ENCODE results near the gene PLEKHA7.
A peak's percentile ranks its signal among the peaks of the same experiment; 100 is the strongest.

PLEKHA7 gene

DNA sequence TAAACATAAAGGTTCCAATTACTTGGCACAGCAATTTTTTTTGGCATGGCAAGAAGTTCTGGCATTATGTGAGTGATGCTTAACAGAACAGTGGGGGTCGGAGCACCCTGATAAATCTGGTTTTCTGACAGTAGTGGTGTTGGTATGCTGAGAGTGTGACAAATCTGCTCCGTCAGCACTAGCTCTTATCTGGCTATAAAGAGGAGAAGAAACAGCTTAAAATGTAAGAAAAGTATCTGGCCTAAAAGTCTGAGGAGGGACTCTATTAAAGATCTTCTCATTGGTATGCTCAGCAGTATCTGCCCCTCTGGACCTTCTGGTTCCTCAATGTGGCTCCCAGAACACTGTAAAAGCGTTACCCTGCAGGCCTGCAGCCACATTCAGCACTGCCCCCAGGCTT, 137.4 kb downstream of the PLEKHA7 start:
- DNase-seq: no peak

DNA sequence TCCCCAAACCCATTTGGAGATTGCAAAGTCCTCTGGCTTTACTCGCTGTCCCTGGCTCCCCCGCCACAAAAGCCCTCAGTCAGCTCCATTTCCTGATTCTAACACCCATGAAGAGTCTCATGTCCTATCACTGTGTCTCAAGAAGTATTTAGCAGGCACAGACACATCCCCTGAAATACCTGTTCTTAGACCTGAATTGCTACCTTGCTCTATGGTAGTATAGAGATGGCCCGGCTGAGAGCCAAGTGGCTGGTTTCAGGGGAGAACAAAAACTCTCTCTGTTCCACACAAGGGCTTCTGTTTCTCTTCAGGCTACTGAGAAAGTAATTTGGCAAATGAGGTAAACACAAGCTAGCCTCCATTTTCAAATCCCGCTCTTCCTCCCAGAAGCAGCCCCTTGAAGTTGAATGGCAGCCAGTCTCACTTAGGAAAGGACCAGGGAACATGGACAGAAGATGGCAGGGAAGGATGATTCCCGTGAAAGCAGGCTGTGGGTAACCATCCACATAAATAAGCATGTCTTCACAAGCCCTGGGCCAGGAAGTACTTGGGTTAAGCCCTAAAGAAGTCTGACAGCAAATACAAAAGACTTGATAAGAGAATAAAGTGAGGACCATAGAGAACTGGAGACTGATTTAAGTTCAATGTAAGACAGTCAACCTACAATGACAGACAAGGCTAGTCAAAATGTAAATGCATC, 138.0 kb downstream of the PLEKHA7 start:
- no peak for DNase-seq

DNA sequence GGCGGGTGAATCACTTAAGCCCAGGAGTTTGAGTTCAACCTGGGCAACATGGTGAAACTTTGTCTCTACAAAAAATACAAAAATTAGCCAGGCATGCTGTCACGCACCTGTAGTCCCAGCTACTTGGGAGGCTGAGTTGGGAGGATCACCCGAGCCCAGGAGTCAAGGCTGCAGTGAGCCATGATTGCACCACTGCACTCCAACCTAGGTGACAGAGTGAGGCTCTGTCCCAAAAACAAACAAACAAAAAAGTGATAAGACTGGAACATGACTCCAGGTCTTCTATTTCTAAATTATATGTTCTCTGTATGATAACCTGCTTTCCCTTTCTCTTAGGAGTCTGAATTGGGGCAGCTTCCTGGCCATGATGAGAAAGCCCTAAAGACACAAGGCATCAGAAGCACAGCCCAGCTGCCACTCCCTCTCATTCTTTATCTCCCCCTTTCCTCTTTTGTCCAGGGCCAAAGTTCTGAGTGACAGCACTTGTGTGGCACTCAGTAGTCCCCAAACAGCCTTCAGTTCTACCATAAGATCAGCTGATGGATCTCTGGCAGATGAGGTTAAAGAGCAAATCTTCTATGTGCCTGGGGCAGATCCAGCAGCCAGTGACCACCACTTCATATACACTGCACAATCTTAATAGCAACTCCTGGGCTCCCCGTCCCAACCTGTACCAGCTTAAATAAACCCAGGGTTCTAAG, 139.8 kb downstream of the PLEKHA7 start:
- DNase-seq: no peak

DNA sequence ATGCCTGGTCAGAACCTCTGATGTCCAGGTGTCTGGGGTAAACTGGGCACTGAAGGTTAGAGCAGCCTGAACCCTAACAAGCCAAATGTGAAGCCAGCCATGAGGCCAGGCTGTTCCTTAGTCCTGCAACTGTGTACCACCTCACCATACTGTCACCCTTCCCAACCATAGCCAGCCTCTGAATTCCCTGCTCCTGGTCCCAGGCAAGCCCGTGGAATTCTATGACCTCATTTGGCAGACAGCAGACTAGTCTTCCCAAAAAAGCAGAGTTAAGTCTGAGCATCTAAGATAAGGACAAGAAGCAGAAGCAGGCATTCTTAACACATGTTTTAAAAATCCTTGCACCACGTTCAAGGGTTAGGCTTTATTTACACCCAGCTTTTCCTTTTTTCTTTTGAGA, 140.9 kb downstream of the PLEKHA7 start:
- no peak for DNase-seq

DNA sequence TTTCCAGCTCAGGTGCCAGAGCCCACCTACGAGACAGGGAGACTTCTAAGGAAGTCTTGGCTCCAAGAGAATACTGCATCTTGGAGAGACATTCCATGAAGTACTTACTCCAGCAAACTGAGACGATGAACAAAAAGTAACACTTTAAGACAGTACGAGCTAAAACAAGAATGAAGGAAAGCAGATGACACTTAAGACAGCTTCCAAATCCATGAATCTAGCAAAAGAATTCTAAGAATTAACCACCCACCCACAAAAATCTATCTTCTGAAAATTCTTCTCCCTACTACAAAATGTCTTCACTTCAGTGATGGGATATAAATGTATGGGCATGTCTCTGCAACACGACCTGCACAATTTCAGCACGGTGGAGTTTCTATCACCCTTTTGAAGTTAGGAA, 142.8 kb downstream of the PLEKHA7 start:
- DNase-seq: no peak

DNA sequence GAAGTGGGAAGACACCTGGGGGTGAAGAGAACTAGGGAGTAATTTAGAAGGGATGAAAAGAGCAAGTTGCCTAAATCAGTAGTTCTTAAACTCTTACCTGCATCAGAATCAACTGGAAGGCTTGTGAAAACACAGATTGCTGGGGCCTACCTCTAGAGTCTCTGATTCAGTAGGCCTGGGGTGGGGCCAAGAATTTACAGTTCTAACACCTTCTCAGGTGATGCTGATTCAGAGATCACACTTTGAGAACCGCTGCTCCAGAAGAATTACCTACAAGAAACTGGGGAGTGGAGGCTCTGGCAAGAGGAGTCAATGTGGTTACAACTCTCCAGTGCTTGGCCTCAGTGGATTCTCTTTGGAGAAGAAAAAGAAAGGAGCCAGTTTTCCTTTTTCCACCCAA, 147.1 kb downstream of the PLEKHA7 start:
- DNase-seq: no peak

DNA sequence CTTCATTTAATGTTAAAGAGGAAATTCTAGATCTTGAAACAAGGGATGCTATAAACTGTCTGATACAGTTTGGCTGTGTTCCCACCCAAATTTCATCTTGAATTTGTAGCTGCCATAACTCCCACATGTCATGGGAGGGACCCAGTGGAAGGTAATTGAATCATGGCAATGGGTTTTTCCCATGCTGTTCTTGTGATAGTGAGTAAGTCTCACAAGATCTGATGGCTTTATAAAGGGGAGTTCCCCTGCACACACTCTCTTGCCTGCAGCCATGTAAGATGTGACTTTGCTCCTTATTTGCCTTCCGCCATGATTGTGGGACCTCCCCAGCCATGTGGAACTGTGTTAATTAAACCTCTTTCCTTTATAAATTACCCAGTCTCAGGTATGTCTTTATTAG, 149.8 kb downstream of the PLEKHA7 start:
- peak; percentile 7 for DNase-seq

DNA sequence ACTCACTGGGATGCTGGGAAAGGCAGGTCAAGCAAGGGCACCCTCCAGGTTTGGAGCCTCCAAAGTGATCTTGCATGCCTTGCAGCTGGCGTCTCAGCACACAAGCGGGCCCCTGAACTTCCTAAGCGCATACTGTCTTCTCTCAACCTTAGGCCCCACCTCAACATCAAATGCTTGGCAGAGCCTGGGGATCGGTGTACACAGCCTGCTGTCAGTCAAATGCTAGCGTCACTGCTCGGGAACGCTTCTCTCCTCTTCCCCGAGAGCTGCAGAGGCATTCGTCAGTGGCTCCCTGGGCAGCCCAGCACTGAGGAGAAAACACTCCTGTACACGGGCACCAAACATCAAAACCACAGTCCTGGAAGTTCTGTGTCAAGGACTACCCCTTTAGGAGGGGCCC, 150.8 kb downstream of the PLEKHA7 start:
- no peak for DNase-seq

DNA sequence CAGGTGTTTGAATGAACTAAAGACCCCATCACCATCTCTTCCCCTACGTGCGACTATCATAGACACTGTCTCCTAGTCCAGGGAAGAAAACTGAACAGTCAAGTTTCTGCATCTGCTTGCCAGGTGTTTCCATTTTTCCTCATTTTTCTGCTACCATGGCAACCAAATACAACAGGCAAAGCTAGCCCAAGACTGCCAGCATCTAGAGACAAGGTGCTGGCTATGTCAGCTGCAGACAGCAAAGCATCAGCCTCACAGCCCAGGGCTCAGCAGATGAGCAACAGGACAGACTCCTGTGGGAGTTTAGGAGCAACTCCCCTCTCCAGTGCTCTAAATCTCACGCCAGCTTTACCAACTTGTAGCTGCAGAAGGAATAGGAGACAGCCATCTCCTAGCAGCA, 151.5 kb downstream of the PLEKHA7 start:
- DNase-seq: no peak

DNA sequence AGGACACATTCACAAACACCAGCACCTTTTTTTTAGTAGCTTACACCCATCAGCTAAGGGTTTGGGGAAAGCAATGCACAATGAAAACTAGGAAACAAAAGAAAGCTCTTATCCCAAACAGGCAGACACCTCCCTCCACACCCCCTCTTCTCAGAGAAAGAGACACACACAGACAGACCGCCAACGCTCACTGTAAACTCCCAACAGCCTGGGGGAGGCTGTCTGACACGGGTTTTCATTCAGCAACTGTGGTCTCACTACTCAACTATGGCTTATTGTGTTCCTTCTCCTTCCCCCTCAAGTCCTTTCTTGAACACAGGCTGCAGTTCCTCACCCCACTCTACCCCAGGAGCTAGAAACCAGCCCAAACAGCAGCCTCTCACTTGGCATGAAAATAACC, 152.4 kb downstream of the PLEKHA7 start:
- no peak for DNase-seq

DNA sequence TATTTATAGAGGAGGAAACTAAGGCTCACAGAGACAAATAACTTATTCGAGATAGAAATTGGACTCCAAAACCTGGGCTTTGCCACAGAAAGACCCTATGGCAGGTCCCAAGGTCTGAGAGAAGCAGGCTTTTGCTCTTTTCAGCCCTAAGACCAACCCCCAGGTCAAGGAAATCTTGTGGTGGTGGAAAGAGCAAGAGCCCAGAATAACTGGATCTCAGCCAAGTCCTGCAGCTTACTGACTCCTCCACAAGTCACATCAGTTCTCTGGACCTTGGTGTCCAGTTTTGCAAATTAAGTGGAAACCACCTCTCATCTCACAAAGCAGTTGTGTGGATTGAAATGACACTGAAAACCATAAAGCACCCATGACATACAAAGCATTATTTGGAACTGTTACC, 153.6 kb downstream of the PLEKHA7 start:
- DNase-seq: no peak

DNA sequence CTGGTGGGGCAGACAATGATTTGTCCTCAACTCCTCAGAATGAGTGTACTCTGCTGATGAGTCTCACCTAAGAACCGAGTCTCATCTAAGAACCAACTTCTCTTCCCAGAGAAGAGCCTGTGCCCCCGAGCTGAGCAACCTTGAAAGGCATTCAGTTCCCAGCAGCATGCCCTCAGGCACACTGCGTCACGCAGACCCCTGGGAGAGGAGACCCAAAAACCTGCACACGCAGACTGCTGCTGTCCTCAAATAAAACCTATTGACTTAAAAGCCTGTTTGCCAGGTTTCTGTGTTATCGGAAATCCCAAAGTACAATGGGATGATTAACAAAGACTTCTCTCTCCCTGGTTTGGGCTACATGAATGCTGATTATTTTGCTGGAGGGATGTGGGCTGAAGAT, 154.6 kb downstream of the PLEKHA7 start:
- no peak for DNase-seq

DNA sequence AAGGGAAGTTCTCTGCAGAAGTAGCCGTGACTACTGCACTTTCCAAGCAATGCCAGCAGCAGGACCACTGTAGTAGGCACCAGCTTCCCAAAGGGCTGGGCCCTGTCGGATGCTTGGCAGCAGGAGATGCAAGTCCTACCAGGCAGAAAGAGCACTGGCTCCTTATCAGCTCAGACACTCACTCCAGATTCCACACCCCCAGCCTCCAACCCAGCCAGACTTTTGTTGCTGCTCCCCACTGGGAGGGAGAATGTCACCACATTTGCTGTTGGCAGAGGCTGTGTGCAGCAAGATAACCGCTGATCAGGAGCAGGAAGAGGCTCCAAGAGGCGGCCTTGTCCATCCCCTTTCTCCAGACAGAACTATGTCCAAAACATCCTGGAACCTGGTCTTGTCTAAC, 157.0 kb downstream of the PLEKHA7 start:
- DNase-seq: no peak

DNA sequence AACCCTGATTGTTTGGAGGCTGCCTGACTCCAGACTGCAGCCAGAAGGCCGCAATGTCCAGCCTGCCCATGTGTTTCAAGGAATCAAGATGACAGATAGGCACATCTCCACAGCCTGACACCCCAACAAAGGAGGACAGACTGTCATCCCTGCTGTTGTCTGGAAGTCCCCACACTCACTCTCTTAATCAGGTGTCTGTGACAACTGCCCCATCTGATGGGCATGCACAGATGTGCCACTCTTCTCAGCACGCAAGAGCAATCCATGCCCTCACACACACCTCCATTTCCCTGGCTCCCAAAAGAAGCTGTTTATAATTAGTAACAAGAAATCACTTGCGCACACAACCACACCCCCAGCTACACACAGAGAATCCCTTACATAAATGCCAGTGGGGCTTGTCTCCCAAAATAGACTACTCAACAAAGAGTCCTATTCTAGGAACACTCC, 158.2 kb downstream of the PLEKHA7 start:
- DNase-seq: no peak

DNA sequence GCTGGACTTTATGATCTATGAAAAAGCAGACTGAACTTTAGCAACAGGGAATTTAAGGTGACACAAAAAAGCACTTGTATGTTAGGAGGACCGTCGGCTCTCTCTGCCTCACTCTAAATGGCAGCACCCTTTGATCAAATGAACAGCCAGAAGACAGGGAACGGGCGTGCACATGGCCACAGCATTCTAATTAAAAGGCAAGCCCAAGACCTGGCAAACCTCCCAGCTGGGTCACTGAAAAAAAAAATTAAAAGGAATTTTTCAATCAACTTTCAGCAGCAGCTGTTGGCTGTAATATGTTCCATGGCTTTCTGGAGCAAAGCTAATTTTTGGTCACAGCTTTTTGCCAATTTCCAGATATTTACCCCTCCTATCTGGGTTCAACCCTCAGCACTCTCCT, 159.2 kb downstream of the PLEKHA7 start:
- no peak for DNase-seq

DNA sequence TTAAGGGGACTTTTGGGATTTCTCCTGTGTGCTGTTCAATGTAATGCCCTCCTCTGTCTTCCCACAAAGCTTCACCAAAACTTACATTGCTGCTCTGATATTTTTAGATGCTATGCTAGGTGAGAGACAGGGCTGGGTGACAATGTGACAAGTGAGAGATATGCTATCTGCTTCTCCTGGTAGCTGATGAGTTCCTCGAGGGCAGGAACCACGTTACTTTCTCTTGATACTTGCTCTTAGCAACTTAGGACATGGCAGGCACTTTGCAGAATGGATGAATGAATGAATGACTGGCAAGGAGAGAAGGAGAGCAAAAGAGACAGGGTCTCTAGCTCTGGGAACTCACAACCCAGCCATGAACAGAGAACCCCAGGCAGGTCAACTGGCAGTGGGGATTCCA, 160.4 kb downstream of the PLEKHA7 start:
- no peak for DNase-seq

DNA sequence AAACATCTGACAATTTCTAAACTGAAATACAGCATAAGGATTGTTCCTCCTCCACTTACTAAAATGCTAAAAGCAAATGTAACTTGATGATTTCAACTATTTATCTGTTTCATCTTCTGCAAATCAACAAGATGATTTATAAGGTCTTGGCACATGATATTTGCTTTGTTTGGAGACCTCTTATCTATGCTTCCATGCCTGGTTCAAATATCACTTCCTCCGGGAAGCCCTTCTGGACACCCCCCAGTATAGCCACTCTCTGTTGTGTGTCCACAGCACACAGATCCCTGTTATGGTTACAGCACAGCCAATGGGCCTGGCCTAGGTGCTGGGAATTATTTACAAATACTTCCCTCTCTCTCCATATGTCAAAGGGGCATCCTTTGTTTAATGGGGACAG, 160.9 kb downstream of the PLEKHA7 start:
- no peak for DNase-seq

DNA sequence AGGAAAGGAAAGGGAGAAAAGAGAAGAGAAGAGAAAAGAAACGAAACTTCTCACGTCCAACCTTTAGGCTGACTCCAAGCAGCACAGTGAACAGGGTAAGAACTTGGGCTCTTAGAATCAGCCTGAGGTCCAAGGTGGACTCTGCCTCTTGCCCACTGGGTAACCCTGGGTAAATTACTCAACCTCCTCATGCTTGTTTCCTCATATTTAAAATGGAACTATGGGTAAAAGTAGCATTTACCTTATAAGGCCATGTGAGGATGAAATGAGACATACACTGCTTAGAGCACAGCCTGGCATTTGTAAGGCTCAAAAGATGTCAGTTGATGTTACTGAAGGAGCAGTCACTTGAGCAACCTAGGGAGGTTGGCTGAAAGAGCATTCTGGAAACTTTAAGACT, 167.9 kb downstream of the PLEKHA7 start:
- no peak for DNase-seq

DNA sequence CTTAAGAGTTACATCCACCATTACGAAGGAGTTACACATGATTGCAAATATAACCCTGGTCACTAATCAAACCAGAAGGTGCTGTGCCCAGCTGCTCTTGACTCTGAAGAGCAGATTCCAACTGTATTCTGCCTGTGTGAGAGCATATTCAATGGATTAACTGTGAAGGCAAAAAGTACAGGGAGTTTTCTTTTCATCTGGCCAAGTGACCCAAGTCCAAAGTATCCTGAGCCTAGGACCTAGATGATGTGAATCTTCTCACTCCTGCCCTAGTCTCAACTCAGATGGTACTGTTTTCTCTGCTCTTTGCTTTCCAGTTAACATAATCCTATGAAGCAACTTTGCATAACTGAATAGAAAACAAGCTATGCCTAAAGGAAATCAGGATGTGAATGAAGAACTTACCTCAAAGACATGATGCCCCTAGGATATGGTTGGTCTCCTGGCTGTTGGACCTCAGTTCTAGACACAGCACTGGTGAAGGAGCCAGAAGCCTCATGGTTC, 169.9 kb downstream of the PLEKHA7 start:
- no peak for DNase-seq

DNA sequence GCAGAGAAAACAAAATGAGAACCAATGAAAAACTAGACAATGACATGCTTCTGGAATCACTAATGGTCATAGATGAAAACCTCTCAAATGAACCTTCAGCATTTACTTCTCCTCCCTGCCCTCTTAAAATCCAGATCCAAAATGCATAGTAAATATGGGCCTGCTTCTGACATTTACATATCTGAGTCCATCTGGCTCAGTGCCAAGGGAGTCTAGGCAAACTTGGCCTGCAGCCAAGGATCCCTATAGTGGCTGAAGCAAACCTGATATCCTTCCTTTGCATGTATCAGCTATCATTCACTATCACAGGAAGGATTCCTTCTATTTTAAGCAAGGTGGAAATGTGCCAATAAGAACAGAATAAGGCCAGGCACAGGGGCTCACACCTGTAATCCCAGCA, 170.9 kb downstream of the PLEKHA7 start:
- DNase-seq: no peak

DNA sequence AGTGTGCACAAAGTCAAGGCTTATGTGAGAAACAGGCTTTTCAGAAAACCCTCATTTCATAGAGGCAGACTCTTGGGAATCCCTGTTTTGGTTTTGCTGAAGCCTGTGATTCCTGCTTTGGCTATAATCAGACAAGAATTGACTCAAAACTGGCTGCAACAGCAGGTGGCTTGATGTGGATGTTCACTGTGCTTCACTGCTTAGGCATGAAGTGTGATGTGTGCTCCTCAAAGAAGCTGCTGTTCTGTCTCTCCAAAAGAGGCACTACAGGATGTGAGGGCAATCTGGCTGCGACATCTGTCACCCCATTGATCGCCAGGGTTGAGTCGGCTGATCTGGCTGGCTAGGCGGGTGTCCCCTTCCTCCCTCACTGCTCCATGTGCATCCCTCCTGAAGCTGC, 172.2 kb downstream of the PLEKHA7 start:
- DNase-seq: no peak

DNA sequence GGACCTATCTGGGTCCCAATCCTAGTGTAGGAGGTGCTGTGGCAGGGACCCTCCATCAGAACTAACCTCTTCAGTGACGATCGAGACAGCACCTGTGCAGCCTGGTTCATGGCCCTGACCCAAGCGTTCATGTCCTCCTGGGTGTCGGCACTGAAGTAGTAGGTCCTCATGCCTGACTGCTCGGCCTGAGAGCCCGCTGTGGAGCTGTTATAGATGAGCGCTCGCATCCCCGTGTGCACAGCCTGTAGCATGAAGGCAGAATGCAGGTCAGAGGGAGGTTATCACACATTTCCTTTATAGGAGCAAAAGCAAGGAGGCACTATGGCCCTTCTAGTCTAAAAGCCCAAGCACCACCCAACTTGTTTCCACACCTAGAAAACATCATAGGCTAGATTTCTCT, 172.7 kb downstream of the PLEKHA7 start:
- no peak for DNase-seq

DNA sequence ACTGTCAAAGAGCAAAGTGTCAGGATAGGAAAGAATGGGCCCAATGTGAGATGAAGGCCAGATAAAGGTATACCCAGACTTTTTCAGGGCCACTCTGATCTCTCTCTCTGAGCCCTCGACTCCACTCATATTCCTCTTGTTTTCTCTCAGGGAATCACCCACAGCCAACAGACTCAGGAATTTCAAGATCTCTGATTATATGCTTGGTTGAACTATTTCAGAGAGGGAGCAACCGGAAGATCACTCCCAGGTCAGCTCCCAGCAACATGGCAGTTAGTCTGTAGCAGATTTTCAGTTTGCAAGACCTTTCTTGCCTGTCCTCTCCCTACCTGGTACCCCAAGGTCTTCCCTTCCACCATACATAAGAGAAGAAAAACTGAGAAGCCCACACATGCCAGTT, 173.3 kb downstream of the PLEKHA7 start:
- DNase-seq: no peak

DNA sequence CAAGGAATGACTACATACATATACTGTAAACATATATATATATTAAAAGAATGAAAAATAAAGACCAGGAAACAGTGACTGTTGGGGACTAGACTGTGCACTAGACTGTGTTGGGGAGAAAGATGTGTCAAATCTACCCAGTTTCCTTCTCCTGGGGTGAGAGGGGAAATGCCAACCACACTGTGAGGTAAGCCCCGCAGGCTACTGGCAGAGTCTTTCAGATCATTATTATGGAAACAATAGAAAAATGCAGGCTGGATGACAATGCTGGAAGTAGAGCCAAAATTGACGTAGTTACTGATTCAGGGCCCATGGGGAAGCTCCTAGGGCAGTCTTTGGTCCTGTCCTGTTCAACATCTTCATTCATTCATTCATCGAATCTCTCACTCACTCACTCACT, 174.4 kb downstream of the PLEKHA7 start:
- no peak for DNase-seq

DNA sequence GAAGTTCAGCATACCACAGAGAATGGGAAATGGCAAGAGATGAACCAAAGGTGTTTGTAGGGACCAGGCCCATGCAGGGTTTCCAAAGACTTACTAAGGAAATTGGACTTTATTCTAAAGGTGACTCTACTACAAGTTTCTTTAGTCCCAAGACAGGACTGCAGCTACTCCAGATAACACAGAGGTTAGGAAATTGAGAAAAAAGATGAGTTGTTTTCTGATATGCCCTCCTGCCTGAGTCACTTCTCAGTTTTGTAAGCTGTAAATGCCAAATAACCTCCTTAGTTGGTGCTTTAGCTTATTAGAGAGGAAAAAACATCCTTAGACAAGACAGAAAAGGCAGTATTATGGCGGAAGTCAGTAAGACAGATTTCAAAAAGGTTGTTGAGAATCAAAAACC, 179.8 kb downstream of the PLEKHA7 start:
- no peak for DNase-seq

Measured in stimulated activated CD4-positive, alpha-beta T cell treated with anti-CD3 and anti-CD28 coated beads, Interleukin-12 subunit alpha, Interleukin-12 subunit beta, amount 100 ng/mL, for 4 hours (primary cell).